NCI-H2081 treated with DMSO at 0.1 percent for 48 hours (cell line): Measurements from ENCODE around the gene QPRT.
"Not testable (repeated sequence)": the region's sequence is repeated elsewhere in the genome, so short reads cannot be mapped to it uniquely, and the experiment has no call there.

Experiments
- DNase-seq: peaks from one replicate; lab custom pipeline; 2025; lab: John Stamatoyannopoulos, UW

The QPRT gene

DNA sequence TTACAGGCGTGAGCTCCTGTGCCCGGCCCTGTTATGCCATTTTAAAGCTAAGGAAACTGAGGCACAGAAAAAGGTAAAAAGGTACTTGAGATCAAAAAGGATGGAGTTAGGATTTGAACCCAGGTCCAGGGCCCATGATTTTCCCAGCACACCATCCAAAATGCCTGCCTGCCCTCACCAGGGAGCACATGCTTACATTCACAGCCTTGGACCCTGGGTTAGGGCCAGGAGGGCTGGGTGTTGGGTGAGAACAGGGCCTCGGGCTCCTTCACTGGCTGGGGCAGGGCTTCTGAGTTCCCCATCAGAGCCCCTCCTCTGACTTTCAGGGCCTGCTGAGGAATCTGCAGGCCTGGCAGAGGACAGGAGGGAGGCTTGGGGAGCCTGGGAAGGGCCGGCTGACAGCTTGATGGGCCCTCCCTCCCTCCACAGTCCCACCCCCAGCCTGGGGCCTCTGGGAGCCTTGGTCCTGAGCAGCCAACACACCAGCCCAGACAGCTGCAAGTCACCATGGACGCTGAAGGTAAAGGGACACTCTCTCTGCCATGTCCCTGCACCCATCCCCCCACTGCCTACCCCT, at the start of gene QPRT:
QPRT (plus strand) TSS at position 490 of the 577 bp plus-strand sequence; CDS start at position 508, 18 bp downstream.
- DNase-seq = no peak

- not testable (repeated sequence) for DNase-seq
Measured at GRCh38 chr16:29629318-29629717, 49.7 kb upstream of the QPRT start.

DNA sequence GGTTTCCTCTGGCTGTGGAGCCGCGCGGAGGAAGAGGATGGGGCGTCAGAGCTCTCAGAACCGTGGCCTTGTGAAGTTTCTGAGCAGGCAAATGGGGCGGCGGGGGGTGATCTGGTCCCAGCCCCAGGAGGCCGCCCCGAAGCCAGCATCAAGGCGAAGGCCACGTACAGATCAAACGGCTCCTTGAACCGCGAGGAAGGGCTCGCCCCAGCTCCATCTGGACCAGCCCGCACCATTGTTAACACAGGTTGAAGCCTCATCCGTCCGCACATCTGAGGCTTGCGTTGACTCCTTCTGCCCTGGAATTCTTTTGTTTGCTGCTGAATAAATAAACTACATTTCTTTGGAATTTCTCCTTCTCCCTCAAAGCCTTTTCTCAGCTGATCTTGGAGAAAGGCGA, 47.3 kb upstream of the QPRT start:
- DNase-seq = not testable (repeated sequence)

GRCh38 chr16:29635902-29636301, 43.1 kb upstream of the QPRT start:
- DNase-seq = not testable (repeated sequence)

DNA sequence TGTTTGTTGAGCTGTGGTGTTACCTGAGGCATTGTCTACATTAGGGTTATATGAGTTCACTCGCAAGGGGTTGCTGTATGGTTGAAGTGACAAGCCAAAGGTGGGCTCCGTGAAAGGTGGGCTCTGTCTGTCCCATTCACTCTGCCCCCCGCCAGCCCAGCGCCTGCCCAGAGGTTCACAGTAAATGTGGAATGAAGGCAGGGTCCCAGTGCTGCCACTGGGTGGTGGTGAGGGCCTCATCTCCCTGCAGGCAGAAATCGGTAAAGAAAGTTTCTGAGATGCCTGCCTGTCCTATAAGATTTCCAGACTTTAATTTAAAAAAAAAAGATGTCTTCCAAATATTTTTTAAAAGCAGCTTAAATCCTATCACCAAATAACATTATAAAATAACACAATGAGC, 42.6 kb upstream of the QPRT start:
- DNase-seq = not testable (repeated sequence)

DNA sequence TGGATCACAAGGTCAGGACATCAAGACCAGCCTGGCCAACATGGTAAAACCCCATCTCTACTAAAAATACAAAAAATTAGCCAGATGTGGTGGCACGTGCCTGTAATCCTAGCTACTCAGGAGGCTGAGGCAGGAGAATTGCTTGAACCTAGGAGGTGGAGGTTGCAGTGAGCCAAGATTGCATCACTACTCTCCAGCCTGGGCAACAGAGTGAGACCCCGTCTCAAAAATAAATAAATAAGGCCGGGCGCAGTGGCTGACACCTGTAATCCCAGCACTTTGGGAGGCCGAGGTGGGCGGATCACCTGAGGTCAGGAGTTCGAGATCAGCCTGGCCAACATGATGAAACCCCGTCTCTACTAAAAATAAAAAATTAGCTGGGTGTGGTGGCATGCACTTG, 40.2 kb upstream of the QPRT start:
- DNase-seq = not testable (repeated sequence)

DNA sequence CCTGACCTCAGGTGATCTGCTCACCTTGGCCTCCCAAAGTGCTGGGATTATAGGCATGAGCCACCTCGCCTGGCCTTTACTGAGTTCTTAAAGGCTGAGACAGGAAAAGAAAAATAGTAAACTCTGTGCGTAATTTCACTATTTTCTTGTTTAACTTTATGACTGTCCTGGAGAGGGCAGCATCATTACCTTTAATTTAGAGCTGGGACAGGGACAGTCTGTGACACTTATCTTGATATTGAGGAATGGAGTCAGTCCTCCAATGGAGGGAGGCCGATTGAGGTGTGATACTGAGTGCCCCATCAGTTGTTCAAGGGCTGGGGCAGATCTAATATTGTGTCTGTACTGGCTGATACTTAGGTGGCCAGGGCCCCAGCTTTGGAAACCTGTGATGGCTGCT, 37.4 kb upstream of the QPRT start:
- DNase-seq = no peak

DNA sequence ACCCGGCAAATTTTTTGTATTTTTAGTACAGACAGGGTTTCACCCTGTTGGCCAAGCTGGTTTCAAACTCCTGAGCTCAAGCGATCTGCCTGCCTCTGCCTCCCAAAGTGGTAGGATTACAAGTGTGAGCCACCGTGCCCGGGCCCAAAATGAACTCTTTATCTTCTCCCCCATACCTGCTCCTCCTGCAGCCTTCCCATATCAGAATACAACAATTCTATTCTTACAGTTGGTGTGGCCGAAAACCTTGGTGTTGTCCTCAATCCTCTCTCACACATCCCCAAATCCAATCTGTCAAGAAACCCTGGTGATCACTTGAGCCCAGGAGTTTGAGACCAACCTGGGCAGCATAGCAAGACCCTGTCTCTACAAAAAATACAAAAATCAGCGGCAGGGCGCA, 35.4 kb upstream of the QPRT start:
- DNase-seq = no peak

DNA sequence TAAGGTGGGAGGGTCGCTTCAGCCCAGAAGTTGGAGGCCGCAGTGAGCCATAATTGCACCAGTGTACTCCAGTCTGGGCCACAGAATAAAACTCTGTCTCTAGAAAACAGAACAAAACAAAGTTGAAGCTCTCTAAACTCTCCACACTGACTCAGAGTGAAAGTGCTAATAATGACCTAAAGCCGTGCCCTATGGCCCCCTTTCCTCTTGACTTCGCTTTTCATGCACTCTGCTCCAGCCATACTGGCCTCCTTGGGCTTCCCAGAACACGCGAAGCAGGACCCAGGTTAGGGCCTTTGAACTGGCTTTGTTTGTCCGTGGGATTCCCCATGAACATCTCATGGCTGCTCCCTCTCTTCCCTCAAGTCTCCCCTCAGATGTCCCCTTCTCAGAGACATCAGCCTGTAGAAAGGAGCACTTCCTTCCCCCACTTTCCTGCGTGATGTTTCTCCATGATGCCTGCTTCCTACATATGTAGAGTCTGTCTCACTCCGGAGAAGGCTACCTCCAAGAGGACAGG, 34.6 kb upstream of the QPRT start:
- DNase-seq = no peak

GRCh38 chr16:29644973-29645693, 33.8 kb upstream of the QPRT start:
- DNase-seq = no peak

DNA sequence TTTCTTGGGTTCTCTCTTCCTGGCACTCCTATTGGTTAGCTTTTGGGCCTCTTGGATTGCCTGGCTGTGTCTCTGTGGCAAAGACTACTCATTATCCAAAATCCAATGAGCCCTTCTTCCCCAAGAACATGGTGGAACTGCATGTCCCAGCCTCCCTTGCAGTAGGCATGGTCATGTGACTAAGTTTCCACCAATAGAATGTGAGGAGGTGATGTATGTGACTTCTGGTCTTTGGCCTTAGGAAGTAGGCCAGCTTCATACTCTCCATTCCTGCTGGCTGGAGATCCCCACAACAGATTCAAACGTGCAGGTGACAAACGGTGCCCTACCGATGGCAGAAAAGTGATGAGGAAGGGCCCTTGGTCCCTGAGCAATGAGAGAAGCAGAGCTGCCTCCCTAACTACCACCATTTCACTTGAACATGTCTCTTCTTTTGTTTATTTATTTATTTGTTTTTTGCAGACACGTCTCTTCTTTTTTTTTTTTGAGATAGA, 33.2 kb upstream of the QPRT start:
- DNase-seq = no peak

DNA sequence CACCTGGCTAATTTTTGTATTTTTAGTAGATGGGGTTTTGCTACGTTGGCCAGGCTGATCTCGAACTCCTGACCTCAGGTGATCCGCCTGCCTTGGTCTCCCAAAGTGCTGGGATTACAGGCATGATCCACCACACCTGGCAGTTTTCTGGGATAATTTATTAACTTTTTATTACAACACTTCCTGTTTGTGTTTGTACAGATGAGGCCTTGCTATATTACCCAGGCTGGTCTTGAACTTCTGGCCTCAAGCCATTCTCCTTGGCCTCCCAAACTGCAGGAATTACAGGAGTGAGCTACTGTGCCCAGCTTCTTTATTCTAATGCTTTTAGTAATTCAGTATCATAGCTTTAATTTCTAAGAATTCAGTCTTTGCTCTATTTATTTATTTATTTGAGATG, 32.0 kb upstream of the QPRT start:
- no peak for DNase-seq

DNA sequence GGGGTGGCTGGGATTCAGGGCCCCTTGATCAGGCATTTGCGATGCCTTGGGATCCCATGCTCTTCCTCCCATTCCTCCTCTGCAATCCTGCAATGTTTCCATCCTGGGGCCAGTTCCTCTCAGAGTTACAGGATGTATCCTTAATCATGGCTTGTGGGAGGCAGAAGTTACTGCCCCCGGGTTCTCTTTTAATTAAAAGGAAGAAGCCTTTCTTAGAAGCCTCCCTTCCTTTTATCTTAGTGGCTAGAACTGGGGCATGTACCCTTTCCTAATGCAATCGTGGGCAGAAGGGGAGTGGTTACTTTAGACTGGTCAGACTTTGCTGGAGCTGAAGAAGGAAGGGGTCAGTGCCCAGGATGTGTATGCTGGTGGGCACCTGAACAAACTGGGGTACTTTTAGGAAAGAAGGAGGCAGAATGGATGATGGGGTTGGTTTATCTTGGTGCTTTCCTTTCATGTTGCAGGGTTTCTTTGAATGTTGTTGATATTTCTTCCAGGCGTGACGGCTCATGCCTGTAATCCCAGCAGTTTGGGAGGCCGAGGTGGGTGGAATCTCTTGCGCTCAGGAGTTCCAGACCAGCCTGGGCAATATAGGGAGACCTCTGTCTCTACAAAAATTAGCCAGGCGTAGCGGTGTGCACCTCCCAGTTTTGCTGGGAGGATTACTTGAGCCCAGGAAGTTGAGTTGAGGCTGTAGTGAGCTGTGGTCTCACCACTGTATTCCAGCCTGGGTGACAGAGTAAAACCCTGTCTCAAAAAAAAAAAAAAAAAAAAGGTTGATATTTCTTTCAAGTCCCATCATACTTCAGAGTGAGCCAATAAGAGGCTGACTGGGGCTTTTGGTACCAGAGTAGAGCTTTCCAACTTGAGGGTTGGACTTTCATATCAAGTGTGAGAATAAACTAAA, 29.1 kb upstream of the QPRT start:
- DNase-seq = no peak

DNA sequence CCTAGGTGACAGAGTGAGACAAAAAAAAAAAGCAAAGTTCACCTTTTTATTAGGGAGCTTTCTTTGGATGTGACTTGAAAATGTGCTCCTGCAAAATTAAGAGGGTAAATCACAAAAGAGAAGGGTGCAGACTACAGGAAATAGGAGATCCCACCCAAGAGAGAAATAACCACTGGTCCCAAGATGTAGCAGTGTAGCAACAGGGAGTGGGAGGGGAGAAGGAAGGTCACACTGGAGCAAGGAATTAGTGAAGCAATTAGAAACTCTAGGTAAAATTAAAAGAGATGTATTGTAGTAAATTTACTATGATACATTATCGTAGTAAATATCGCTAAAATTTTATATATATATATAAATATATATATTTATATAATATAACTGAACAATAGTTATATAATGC, 28.2 kb upstream of the QPRT start:
- no peak for DNase-seq

GRCh38 chr16:29651774-29652349, 27.1 kb upstream of the QPRT start:
- DNase-seq = no peak

- DNase-seq = no peak
Measured at GRCh38 chr16:29653471-29653870, 25.5 kb upstream of the QPRT start.

GRCh38 chr16:29653890-29654289, 25.1 kb upstream of the QPRT start:
- DNase-seq = not testable (repeated sequence)

- DNase-seq = no peak
Measured at GRCh38 chr16:29656688-29657523, 22.1 kb upstream of the QPRT start.

DNA sequence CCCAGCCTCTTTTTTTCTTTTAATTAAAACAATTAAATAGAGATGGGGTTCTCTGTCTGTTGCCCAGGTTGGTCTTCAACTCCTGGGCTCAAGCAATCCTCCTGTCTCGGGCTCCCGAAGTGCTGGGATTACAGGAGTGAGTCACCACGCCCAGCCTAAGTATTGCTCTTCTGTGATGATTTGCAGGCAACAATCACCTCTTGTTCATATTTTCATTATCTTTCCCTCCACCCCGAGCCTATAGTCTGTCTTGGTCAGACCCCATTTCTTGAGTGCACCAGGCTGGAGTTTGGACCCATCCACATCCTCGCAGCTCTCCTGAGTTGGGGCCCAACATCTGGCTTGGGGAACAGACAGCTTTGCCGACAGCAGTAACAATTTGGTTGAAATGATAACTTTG, 20.3 kb upstream of the QPRT start:
- DNase-seq = no peak

DNA sequence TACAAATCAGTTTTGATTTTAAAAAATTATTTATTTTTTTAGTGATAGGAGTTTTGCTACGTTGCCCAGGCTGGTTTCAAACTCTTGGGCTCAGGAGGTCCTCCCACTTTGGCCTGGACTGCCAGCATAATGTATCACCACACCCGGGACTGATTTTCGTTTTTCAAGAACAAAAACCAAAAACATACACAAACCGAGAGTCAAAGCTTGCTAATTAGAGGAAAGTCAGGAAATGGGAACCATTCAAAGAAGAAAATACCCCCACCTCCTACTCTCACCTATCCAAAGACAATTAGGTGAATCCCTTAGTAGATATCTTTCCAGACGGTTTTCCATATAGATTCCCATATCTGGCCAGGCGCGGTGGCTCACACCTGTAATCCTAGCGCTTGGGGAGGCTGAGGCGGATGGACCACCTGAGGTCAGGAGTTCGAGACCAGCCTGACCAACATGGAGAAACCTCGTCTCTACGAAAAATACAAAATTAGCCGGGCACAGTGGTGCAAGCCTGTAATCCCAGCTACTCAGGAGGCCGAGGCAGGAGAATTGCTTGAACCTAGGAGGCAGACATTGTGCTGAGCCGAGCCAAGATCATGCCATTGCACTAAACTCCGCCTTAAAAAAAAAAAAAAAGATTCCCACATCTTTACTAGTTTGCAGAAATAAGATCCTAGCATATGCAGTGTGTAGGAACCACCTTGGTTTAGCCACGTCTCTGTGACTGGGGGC, 16.8 kb upstream of the QPRT start:
- DNase-seq = no peak

DNA sequence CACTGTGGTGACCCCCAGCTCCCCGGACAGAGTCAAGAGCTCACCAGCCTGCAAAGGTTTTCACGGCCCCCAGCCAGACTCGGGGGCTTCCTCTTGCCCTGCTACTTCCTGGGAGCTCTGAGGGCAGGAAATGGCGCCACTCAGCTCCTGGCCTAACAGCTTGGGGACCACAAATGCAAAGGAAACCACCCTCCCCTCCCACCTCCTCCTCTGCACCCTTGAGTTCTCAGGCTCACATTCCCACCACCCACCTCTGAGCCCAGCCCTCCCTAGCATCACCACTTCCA, 16.3 kb upstream of the QPRT start:
- no peak for DNase-seq
